OCI-LY3 (cell line): ENCODE results near the gene FAM204A.

Source experiments
- H2AFZ ChIP-seq: fragments of 200-600, 300-600 bp; shearing (Covaris generic); 2 replicates; pipeline ENCODE4 v1.6.0; 2014; ENCODE audit warnings: antibody characterized with exemption, low read depth, low read length
- H3K27ac ChIP-seq: fragments of 200-600, 300-600 bp; sonication (generic); 2 replicates; pipeline ENCODE4 v1.5.1; 2014; ENCODE audit warnings: mild to moderate bottlenecking, low read length, moderate library complexity, mixed read lengths
- H3K27me3 ChIP-seq: fragments of 200-600, 300-600 bp; sonication (generic); 2 replicates; pipeline ENCODE4 v1.6.1; 2014; ENCODE audit warnings: low read depth, low read length, mixed read lengths
- H3K36me3 ChIP-seq: fragments of 200-600, 300-600 bp; sonication (generic); replicated peaks from 2 replicates; pipeline ENCODE3; 2014; ENCODE audit warnings: low read depth, low read length, mixed read lengths
- H3K4me1 ChIP-seq: fragments of 300-600, 200-600 bp; sonication (generic); 2 replicates; pipeline ENCODE4 v1.6.1; 2014; ENCODE audit warnings: low read length, mixed read lengths
- H3K4me2 ChIP-seq: fragments of 200-600, 300-600 bp; sonication (generic); 2 replicates; pipeline ENCODE4 v1.6.1; 2014; ENCODE audit warnings: low read length, mixed read lengths
- H3K4me3 ChIP-seq: fragments of 300-600, 200-600 bp; sonication (generic); 2 replicates; pipeline ENCODE4 v1.5.1; 2014; ENCODE audit warnings: antibody characterized with exemption, mild to moderate bottlenecking, low read length, moderate library complexity
- H3K79me2 ChIP-seq: fragments of 300-600, 200-600 bp; shearing (Covaris generic); 2 replicates; pipeline ENCODE4 v1.6.1; 2014; ENCODE audit warnings: mild to moderate bottlenecking, low read length, mixed read lengths
- H3K9ac ChIP-seq: fragments of 300-600, 200-600 bp; shearing (Covaris generic); 2 replicates; pipeline ENCODE4 v1.6.0; 2014; ENCODE audit warnings: mild to moderate bottlenecking, low read length, moderate library complexity
- H3K9me3 ChIP-seq: fragments of 200-600, 300-600 bp; shearing (Covaris generic); 2 replicates; pipeline ENCODE4 v1.6.1; 2014; ENCODE audit warnings: low read length, mixed read lengths; ENCODE audit not compliant: insufficient read depth
- H4K20me1 ChIP-seq: fragments of 200-600, 300-600 bp; sonication (generic); 2 replicates; pipeline ENCODE4 v1.6.1; 2016; ENCODE audit warnings: low read length, mixed read lengths; ENCODE audit not compliant: insufficient read depth
- CTCF ChIP-seq: fragments of 200-600, 300-600 bp; sonication (generic); IDR thresholded peaks from 2 replicates; pipeline ENCODE4 v1.5.1; 2014; ENCODE audit warnings: antibody characterized with exemption, low read length, low read depth
- EZH2phosphoT487 ChIP-seq: fragments of 200-600 bp; shearing (Covaris generic); IDR thresholded peaks from 2 replicates; pipeline ENCODE4 v1.6.1; 2018; ENCODE audit warnings: antibody characterized with exemption, mixed run types, low read depth

The FAM204A gene

GRCh38 chr10:118259288-118259906 lies 82.7 kb downstream of the FAM204A start:
- Histone ChIP-seq H4K20me1 (no peaks in the 10 kb centered on the region), H3K27me3 (no peaks in the 10 kb centered on the region), H3K4me2 (peak overlapping the region; percentile 34)

GRCh38 chr10:118258285-118258684 lies 83.8 kb downstream of the FAM204A start:
- no peak overlapping the region for H3K4me3 ChIP-seq
- no peaks in the 10 kb centered on the region for H3K9me3 ChIP-seq
- no peaks in the 10 kb centered on the region for H4K20me1 ChIP-seq
- no peaks in the 10 kb centered on the region for H3K79me2 ChIP-seq
- H3K27ac ChIP-seq, result no peak overlapping the region
- H3K27me3 ChIP-seq, result no peaks in the 10 kb centered on the region
- no peak overlapping the region for H3K9ac ChIP-seq
- H3K4me1 ChIP-seq, result no peaks in the 10 kb centered on the region
- no peak overlapping the region for H3K4me2 ChIP-seq
- no peaks in the 10 kb centered on the region for H3K36me3 ChIP-seq
- no peak overlapping the region for H2AFZ ChIP-seq
- TF ChIP-seq CTCF (no peak), EZH2phosphoT487 (no peak)

More at GRCh38 chr10:118259288-118259906, 82.7 kb downstream of the FAM204A start:
- no peak overlapping the region for H3K9ac ChIP-seq
- no peaks in the 10 kb centered on the region for H3K9me3 ChIP-seq
- 0 out of 2 replicates have a peak overlapping the region, but pooled peaks have one; percentile 70 for H2AFZ ChIP-seq
- no peak overlapping the region for H3K4me3 ChIP-seq
- H3K27ac ChIP-seq, result no peak overlapping the region
- H3K79me2 ChIP-seq, result no peaks in the 10 kb centered on the region
- no peaks in the 10 kb centered on the region for H3K36me3 ChIP-seq
- TF ChIP-seq CTCF (peak; percentile 65), EZH2phosphoT487 (no peak)
- H3K4me1 ChIP-seq, result no peaks in the 10 kb centered on the region

GRCh38 chr10:118256825-118257570 lies 85.1 kb downstream of the FAM204A start:
- H3K36me3 ChIP-seq, result no peaks in the 10 kb centered on the region
- H4K20me1 ChIP-seq, result no peaks in the 10 kb centered on the region
- no peak overlapping the region for H3K4me3 ChIP-seq
- no peaks in the 10 kb centered on the region for H3K4me1 ChIP-seq
- no peak for TF ChIP-seq EZH2phosphoT487
- TF ChIP-seq CTCF, result no peak
- H3K27me3 ChIP-seq, result no peaks in the 10 kb centered on the region
- no peaks in the 10 kb centered on the region for H3K79me2 ChIP-seq
- no peak overlapping the region for H3K27ac ChIP-seq
- H3K9me3 ChIP-seq, result no peaks in the 10 kb centered on the region
- H3K9ac ChIP-seq, result no peak overlapping the region
- H3K4me2 ChIP-seq, result no peak overlapping the region
- H2AFZ ChIP-seq, result no peak overlapping the region

GRCh38 chr10:118256209-118256608 lies 85.9 kb downstream of the FAM204A start:
- Histone ChIP-seq H2AFZ (no peak overlapping the region), H3K4me1 (no peaks in the 10 kb centered on the region), H3K4me3 (no peak overlapping the region), H3K9me3 (no peaks in the 10 kb centered on the region), H4K20me1 (no peaks in the 10 kb centered on the region), H3K79me2 (no peaks in the 10 kb centered on the region), H3K27ac (no peak overlapping the region), H3K36me3 (no peaks in the 10 kb centered on the region), H3K9ac (no peak overlapping the region), H3K27me3 (no peaks in the 10 kb centered on the region), H3K4me2 (no peak overlapping the region)
- TF ChIP-seq EZH2phosphoT487 (no peak), CTCF (no peak)
